Stimulated activated CD8-positive, alpha-beta memory T cell treated with anti-CD3 and anti-CD28 coated beads, Interleukin-7, amount 100 ng/mL, for 24 hours (primary cell): ENCODE results near the gene HOXB9.

Experiments used
- DNase-seq: peaks from one replicate; pipeline ENCODE4 v3.0.0-alpha.2; 2020; ENCODE audit warnings: low read depth

HOXB9 gene

DNA sequence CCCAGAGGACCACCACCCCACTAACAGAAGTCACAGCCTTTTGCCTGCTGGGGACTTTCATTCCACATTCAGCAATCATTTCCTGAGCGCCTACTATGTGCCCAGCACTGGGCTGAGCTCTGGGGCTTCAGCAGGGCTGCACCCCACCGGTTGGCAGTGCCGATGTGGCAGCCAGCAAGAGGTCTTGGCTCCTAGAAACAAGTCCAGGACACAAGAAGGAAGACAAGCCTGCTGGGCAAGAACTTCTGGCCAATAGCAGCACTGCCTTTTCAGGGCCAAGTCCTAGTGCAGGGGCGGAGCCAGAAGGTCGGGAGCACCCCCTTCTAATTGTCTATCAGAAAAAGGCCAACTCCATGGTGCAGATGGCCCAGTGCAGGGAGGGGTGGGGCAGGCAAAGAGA is 13.0 kb upstream of the HOXB9 start:
- DNase-seq = no peak

DNA sequence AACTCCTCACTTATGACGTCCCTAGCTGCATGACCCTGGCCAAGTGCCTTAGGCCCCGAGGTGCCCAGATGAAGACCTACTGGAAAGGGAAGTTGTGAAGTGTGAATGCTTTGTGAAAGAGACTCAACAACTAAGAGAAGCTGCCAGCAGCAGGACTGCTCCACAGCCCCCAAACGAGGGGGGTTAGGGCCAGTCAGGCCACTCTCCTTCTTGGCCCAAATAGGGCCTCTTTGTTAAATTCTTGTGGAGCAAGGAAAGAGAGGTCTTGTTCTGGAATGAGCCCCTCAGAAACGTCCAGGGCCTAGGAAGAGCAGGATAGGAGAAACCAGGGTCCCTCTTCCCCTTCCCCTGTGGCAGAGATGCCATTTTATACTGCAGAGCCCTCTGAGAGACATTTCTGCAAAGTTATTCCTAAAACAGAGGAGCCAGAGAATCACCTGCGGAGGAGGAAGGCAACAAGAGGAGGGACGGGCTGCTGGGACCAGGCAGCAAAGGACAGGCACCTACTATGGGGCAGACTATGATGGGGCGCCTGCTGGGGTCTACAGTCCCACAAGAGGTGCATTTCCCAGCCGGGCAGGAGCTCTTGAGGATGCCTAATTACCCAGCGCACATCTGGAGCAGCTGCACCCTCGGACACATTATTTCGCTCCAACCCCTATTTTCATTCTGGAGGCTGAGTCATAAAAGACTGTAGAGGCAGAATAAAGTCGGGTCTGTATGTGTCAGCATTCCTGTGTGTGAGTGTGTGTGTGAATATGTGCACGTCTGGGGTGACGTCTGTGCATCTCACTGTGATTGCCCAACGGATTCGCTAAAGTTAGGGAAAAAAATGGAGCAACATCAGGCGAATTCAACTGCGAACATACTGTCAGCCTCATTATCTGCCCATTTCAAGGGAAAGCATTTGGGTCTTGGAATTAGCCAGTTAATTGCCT is 11.4 kb upstream of the HOXB9 start:
- no peak for DNase-seq

GRCh38 chr17:48636177-48637018 is 10.2 kb upstream of the HOXB9 start:
- peak; percentile 58 for DNase-seq

GRCh38 chr17:48634493-48635208 is 8.5 kb upstream of the HOXB9 start:
- no peak for DNase-seq

GRCh38 chr17:48633266-48633677 is 7.1 kb upstream of the HOXB9 start:
- no peak for DNase-seq

DNA sequence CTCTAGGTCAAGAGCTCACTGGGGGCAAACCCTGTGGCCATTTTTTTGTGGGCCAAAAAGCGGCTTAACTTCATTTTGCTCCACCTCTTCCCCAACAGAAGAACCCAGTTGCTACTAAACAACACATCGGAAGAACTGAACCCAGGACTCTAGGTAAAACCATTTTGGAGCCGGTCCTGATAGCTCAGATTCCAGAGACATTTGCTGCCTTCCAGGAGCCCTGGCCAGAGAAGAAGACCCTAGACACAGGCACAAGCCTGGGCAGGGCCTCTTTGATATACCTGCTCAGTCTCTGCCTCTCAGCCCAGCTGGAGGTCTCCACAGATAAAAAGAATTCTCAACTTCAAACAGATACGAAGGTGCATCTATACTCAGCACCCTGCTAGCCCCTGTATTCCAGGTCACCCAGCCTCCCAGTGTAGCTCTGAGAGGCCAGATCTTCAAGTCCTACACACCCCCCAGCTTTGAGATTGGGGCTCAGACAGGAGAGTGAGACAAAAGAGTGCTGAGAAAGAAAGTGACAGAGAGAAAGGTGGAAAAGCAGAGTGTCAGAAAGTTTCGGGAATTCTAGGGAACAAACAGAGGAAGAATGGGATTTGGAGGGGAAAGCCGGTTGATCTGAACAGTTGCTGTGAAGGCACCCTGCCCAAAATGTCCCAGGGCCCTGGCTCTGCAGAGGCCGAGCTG is 6.6 kb upstream of the HOXB9 start:
- no peak for DNase-seq

DNA sequence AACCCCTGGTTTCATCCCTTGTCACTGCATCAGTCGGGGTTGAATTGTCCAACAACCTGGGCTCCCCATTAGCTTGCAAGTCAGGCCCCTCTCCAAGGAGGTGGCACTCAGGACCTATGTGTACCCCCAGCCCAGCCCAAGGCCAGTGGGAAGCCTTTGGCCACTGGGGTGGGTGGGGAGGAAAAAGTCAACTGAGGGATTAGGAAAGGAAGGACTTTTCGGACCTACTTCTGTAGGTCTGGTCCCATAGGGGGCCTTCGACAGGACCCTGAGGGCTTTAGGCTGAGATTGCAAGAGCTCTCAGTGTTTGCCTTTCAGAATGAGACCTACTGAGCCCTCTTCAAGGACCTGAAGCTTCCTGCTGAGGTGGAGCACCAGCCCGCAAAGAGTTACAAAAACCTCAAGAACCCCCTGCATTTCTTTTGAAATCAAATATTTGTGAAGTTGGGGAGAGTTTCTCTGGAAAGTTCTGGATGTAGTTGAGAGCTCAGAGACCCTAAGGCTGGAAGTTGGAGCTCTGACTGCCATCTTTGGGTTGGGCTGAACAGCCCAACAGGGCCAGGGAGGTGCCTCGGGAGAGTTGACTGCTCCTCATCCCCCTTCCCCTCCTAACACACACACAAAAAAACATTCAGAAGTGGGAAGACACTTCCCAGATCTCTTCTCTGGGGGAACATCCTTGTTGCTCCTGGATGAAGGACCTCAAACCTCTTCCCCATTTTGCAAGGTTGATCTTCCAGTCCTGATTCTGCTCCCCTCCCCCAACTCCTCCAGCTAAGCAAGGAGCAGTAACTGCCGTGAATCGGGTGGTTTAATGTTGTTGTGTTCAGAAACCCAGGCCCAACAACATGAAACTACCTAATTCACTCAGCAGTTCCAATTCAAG is 5.8 kb upstream of the HOXB9 start:
- no peak for DNase-seq

GRCh38 chr17:48630925-48631692 is 5.0 kb upstream of the HOXB9 start:
- no peak for DNase-seq

DNA sequence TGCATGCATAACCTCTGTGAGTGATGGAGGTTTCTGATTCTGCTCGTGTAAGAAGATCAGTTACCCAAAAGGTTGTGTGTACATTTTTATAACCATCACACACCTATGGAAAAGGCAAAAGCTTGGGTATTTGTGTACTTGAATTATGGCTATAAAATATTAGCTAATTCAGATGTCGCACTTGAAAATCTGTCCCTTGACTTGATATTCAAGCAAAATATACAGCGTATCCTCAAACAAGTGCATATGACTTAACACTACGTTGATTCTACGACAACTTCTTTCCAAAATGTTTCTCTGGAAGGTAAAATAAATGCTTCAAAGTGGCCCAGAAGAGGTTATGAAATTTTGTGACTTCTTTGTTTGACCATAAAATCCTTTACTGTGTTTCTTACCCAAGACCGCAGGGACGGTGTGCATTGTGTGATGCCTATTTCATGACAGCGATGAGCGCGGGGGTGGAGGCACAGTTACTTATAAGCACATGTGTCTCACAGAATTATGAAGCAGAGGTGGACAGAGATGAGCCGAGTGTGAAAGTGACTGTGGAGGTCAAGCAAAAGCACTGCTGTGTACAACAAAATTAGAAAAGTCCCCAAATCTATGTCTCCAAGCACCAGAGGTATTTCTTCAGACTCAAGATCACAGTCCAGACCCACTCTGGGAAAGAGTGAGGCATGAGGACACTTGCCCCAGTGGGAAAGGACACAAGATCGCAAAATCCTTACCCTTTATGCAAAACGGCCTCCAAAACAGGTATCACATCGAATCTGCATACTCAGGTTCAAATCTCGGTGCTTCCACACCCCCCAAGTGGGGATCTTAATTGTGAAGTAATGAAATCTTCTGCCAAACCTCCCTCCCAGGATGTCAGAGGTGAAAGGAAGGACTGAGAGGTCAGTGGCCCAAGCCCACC is 4.1 kb upstream of the HOXB9 start:
- no peak for DNase-seq

- no peak for DNase-seq
These were observed 3.2 kb upstream of the HOXB9 start for GRCh38 chr17:48629411-48629759.

DNA sequence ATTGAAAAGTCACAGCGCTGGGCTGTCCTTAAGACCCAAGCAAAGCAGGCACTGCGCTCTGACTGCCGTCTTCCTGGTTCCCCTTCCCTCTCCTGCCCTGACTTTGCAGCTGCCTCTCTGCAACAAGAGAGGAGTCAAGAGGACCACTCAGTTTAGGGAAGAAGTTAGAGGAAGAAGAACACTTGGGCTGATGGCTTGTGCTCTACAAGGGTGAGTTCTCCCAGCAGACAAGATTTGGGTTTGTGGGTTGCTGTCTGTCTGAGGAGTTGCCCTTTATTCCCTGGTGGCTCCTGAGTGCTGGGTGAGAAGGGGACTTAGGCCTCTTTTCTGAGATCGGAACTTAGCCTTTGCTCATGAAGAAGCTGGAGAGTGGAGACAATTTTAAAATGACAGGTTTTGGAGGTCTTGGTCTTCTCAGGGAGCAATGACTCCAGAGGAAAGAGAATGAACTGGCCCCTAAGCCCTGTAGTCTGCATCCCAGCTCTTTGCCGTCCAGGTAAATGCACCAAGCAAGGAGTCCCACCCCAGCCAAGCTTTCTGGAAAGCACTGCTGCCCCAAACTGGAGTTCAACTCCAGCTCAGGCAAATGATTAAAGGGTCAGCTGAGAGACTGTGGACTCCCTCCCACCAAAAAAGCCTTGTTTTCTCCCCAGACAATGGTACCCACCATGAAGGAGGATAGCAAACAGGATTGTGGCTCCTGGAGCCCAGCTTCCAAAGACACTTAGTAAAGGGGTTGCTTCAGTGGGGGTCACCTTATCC is 2.7 kb upstream of the HOXB9 start:
- no peak for DNase-seq

DNA sequence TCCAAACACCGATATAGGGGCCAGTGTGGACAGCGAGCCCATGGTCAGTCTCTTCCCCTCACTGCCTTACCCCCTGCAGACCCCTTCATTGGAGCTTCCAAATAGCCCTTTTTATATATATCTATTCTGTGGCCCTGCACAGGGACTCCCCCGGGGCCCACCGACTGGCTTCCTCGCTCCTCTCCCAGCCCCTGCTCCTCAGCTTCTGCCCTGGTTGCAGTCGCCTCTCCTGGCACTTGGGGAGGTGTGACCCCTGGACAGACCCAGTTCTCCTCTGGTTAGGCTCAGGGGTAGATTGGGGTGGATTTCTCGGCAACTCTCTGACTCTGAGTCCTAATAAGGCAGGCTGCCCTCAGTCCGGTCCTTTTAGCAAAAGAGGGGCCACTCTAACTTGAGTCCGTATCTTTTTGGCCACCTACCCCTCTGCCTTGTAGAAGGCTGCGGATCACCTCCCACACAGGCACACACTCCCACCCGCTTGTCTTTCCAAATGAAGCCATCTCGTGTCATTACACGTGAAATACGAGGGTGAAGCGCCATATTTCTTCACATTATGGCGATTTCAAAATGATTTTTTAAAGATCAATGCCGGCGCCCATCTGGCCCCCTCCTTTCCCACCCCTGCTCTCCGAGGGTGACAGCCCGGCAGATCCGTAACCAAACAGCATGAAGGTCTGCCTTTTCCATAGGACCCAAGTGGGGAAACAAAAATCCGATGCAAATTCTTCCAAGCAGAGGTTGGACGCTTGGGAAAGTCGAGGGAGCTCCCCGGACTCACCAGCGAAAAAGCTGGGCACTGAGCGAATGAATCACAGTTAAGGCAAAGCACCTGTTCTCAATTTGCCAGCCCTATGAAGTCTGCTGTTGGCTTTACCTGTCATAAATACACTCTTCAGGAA is 1.7 kb upstream of the HOXB9 start:
- DNase-seq = no peak

DNA sequence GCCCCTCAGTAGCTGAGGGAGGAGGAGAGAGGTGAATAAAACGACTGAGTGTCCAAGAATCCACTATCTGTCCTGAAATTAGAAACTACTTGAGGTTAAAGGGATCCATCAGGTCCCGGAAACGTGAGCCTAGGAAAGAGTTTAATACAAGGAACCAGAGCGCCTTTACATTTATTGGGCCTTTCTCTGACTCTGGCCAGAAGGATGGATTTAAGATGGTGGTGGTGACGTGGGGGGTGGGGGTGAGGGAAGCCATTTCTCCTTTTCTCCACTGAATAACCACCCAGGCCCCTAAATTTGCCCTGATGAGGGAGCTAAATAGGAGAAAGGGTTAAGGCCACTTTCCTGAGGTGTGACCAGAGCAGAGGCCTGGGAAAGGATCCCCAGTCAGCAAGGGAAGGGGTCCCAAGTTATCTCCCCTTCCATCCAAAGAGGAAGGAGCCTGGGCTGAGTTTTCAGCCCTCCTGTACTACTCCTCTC is 1.0 kb upstream of the HOXB9 start:
- DNase-seq = no peak

DNA sequence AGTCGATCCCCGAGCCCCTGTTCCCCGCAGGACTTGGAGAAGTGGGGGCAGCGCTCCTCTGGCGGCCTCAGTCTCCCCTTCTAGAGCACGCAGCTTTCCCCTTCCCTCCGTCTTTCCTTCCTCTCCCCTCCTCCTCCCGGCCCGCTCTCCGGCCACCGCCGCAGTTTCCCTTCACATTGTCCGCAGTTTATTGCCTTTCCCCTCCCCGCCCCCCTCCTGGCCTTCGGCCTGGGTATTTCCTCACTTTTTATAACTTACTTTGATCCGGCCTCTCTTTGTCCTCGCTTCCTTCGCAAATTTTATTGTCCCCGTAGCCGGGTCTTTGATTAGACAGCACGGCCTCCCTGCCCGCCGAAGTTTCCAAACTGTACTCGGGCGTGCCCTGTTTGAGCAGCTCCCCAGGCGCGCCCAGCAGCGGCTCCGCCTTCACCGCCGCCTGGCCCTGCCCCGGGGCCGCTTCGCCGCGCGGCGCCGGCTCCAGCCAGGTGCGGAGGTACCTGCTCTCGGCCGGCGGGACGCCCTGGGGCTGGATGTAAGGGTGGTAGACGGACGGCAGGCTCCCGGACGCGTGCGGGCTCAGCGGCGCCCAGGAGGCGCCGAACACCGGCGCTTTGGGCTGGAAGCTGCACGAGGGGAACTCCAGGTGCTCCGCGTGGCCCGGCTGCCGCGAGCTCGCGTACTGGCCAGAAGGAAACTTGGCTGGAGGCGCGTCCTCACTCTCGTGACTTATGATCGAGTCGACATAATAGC is 488 bp downstream of the HOXB9 start:
- no peak for DNase-seq

DNA sequence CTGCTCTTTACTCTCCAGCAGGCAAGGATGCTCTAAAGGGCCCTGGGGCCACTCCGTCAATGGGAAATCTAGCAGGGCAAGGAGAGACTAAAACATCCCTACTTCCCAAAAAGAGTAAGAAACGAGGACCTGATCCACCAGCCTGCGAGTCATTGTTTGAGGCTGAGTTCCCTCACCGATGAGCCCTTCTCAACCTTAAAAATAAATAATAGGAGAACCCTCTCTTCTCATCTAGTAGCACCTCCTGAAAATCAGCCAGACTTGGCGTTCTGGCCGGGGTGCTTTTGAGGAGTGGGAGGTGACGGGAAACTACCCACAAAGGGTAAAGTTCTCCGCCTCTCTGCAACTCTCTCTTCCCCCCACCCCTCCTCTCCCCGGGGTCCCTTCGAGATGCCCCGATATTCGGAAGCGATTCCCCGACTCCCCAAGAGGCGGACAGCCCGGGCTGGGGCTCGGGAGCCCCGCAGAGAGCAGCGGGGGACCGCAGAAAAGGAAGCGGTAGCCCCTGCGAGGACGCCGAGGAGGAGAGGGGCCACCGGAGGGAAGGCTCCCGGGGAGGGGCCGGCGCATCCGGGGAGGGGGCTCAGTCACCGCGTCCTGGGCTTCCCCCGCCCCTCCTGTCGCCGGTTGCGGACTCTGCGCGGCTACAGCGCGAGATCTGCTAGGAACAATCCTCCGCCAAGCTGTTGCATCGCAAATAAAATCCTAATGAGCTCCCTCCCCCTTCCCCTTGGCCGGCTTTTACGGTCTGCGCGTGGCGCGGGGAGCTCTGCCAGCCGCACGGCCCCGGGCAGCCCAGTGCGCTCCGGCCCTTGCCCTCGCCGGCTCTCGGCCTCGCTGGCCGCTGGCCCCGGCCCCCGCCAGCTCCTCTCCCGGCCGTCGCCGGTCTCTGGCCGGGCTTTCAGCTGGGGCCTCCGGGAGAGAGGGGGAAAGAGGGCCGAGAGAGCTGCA is 1.3 kb downstream of the HOXB9 start:
- no peak for DNase-seq
